GM20000 (cell line): ENCODE data around the gene STK17B.

ENCODE experiments used
- DNase-seq: peaks from one replicate; pipeline ENCODE4 v3.0.0; 2012; ENCODE audit warnings: low spot score
- TF ChIP-seq, protein P1 (sequence below): IDR thresholded peaks from 2 replicates; pipeline ENCODE4 v1.5.1; 2012; ENCODE audit warnings: mild to moderate bottlenecking, control low read depth; ENCODE audit errors: extremely low read depth, missing control alignments

STK17B gene

DNA sequence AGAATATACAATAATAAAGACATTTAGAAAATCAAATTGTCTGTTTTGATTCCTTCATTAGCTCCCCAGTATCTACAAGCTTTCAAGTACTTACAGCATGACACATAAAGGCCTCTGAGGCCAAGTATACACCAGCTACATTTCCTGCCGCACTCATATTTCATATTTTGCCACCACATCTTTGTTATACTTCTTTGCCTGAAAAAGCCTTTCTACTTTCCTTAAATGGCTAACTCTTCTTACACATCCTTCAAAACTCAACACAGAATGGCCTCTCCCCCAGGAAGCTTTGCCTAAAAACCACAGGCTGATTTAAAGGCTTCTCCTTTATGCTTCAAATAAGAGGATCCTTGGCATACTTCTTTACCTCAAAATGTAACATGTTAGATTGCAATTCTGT, 4.5 kb downstream of the STK17B start:
- TF ChIP-seq, protein P1, sequence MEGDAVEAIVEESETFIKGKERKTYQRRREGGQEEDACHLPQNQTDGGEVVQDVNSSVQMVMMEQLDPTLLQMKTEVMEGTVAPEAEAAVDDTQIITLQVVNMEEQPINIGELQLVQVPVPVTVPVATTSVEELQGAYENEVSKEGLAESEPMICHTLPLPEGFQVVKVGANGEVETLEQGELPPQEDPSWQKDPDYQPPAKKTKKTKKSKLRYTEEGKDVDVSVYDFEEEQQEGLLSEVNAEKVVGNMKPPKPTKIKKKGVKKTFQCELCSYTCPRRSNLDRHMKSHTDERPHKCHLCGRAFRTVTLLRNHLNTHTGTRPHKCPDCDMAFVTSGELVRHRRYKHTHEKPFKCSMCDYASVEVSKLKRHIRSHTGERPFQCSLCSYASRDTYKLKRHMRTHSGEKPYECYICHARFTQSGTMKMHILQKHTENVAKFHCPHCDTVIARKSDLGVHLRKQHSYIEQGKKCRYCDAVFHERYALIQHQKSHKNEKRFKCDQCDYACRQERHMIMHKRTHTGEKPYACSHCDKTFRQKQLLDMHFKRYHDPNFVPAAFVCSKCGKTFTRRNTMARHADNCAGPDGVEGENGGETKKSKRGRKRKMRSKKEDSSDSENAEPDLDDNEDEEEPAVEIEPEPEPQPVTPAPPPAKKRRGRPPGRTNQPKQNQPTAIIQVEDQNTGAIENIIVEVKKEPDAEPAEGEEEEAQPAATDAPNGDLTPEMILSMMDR = no peak
- DNase-seq = no peak

DNA sequence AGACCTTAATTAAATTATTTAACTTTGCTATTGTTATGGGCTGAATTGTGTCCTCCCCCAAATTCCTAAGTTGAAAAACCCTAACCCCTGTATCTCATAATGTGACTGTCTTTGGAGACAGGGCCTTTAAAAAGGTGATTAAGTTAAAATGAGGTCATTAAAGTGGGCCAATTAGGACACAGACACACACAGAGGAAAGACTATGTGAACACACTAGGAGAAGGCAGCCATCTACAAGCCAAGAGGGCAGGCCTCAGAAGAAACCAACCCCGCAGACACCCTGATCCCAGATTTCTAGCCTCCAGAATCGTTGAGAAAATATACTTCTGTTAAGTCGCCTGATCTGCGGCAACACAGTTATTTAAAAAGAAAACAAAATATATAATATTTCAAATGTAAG, 6.4 kb downstream of the STK17B start:
- TF ChIP-seq, protein P1 = no peak
- no peak for DNase-seq

DNA sequence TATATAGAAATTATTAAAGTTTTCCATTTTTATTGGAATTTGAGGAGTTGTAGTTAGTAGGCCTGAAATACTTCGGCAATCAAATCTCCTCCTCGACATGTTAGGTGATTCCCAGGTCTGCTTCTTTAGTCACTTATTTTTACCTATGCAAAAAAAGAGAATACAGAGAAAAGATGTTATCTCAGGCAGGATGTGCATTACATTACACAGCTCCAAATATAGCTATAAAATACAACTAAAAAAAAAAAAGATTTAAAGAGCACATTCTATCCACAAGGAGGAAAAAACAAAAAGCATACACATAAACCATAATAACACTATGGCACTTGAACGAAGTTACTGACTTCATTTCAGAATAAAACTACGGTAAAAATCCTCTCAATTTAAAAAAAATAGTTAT, 8.1 kb downstream of the STK17B start:
- DNase-seq = no peak
- TF ChIP-seq, protein P1 = no peak

DNA sequence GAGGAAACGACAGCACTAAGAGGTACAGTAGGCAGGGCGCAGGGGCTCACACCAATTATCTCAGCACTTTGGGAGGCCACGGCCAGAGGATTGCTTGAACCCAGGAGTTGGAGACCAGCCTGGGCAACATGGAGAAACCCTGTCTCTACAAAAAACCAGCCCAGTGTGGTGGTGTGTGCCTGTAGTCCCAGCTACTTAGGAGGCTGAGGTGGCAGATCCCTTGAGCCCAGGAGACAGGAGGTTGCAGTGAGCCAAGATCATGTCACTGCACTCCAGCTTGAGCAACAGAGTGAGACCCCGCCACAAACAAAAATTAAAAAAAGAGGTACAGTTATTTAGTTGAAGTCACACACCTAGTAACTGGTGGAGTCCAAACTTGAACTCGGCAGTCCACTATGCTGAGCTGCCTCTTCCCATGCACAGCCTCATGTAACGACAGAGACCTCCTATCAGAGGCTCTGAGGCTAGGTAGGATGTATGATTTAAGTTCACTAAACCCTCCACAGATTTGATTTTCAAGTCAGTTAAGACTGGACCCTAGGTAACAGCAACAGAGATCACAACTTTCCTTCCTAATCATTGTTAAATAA, 8.7 kb downstream of the STK17B start:
- no peak for DNase-seq
- TF ChIP-seq, protein P1 = no peak

DNA sequence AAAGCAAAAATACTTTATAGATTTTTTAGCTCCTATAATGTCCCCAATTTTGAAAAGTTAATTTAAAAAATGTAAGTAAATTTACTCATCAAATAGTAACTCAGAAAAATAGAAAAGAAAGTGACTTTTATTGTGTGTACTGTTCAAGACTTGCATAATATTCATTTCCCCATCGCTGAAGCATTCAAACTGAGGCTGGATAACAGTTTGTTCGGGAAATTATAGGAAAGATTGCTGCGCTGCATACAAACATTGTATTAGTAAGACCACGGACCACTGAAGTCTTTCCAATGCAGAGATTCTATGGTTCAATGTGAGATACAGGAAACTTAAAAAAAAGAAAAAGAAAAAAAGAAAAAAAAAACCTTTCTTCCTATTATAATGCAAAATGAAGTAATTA, 10.4 kb downstream of the STK17B start:
- DNase-seq = no peak

DNA sequence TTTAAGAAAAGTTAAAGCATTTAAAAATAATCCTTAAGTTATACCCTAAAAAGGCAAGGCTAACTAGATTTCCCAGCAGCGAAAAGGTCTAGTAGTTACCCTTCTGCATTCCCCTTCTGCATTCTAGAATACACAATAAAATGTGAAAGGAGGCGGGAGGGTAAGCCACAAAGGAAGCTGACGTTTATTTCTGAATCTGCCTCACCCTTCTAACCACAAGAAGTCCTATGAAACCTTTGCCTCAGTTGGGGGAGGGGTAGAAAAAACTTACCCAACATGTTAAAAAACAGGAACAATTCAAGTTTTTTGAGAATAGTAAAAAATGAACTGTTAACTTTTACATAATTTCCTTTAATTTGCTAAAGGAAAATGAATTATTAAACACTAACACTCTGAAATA, 11.3 kb downstream of the STK17B start:
- TF ChIP-seq, protein P1 = no peak
- DNase-seq = peak; percentile 55

More for the DNA sequence above, 10.4 kb downstream of the STK17B start:
- TF ChIP-seq, protein P1 = no peak

DNA sequence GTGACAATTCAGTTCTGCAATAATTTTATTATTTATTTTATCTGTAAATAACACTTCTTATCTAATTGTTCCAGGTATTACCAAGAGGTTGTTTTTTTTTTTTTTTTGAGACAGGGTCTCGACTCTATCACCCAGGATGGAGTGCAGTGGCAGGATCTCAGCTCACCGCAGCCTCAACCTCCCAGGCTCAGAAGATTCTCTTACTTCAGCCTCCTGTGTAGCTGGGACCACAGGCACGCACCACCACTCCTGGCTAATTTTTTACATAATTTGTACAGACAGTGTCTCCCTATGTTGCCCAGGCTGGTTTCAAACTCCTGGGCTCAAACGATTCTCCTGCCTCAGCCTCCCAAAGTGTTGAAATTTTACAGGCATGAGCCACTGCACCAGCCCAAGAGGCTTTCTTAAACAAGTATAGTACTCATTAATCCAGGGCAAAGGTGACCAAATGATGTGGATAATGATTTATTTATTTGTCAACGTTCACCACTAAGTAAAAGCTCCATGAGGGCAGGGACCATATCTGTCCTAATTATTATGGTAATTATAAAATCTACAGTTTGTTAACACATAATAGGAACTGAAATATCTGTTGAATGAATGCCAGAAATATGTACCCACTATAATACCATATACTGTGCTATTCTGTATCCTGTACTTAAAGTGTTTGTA, 12.0 kb downstream of the STK17B start:
- TF ChIP-seq, protein P1 = no peak
- no peak for DNase-seq
